HEK293 (cell line): ENCODE measurements around the gene NFE2L3.

Experiments used
- CTCF ChIA-PET: fragments of 350-600 bp; formaldehyde crosslinking; extraction: SDS; loops from one replicate; lab custom pipeline; 2021; ENCODE audit warnings: antibody characterized with exemption; lab: Yijun Ruan, JAX
- POLR2A ChIA-PET: fragments of 300-600 bp; formaldehyde crosslinking; extraction: SDS; loops from one replicate; lab custom pipeline; 2020; ENCODE audit warnings: antibody characterized with exemption, inconsistent platforms; lab: Yijun Ruan, JAX
- H3K27ac ChIP-seq: fragments of 200-500 bp; sonication (Bioruptor generic); 2 replicates; pipeline ENCODE4 v1.5.1; 2014; ENCODE audit warnings: low read depth, low read length, control low read depth, inconsistent platforms; ENCODE audit errors: extremely low read depth
- H3K36me3 ChIP-seq, 2 experiments: fragments of 200-500 bp in 1 of 2; sonication (Bioruptor generic) in 1 of 2; 1 replicate in 1 of 2; 2 replicates in 1 of 2; pipeline ENCODE4 v1.5.1; 2014 to 2017; ENCODE audit warnings: inconsistent platforms in 2 of 2, low read length in 2 of 2; ENCODE audit not compliant: control insufficient read depth in 2 of 2, insufficient read depth in 1 of 2
- H3K4me1 ChIP-seq: fragments of 200-500 bp; sonication (Bioruptor generic); 2 replicates; pipeline ENCODE4 v1.5.1; 2014; ENCODE audit warnings: mild to moderate bottlenecking, low read length, inconsistent platforms; ENCODE audit not compliant: control insufficient read depth, insufficient read depth
- H3K4me3 ChIP-seq: 2 replicates; pipeline ENCODE4 v1.5.1; 2011; ENCODE audit warnings: low read depth, mild to moderate bottlenecking, control low read depth, low read length, moderate library complexity
- H3K9me3 ChIP-seq: fragments of 200-500 bp; sonication (Bioruptor generic); 2 replicates; pipeline ENCODE4 v1.5.1; 2014; ENCODE audit warnings: low read depth, low read length, inconsistent platforms; ENCODE audit not compliant: control insufficient read depth, insufficient read depth
- BCL6B ChIP-seq: fragments of 450-650 bp; formaldehyde crosslinking; IDR thresholded peaks from 2 replicates; pipeline ENCODE4 v1.5.1; 2017; ENCODE audit warnings: missing biosample characterization, missing genetic modification characterization
- GLI2 ChIP-seq: fragments of 450-650 bp; formaldehyde crosslinking; IDR thresholded peaks from 2 replicates; pipeline ENCODE4; 2017; ENCODE audit warnings: missing biosample characterization, missing genetic modification characterization, low read depth, borderline replicate concordance
- REST ChIP-seq: fragments of 450-650 bp; formaldehyde crosslinking; IDR thresholded peaks from 2 replicates; pipeline ENCODE4 v1.5.1; 2016; ENCODE audit warnings: missing biosample characterization, missing genetic modification characterization
- SETDB1 ChIP-seq: IDR thresholded peaks from one replicate; pipeline ENCODE4 v1.6.1; 2017; ENCODE audit warnings: mild to moderate bottlenecking, low read length, moderate library complexity, mixed read lengths; ENCODE audit not compliant: insufficient read length
- ZBTB1 ChIP-seq: fragments of 450-650 bp; formaldehyde crosslinking; IDR thresholded peaks from 2 replicates; pipeline ENCODE4 v1.5.1; 2016; ENCODE audit warnings: missing biosample characterization, missing genetic modification characterization
- ZBTB21 ChIP-seq: fragments of 450-650 bp; formaldehyde crosslinking; IDR thresholded peaks from 2 replicates; pipeline ENCODE4 v1.5.1; 2017; ENCODE audit warnings: missing biosample characterization, missing genetic modification characterization
- ZBTB44 ChIP-seq: fragments of 450-650 bp; IDR thresholded peaks from 2 replicates; pipeline ENCODE4 v1.5.1; 2018; ENCODE audit warnings: missing biosample characterization, mild to moderate bottlenecking, missing genetic modification characterization
- ZNF146 ChIP-seq: fragments of 450-650 bp; formaldehyde crosslinking; IDR thresholded peaks from 2 replicates; pipeline ENCODE4 v1.5.1; 2016; ENCODE audit warnings: missing biosample characterization, missing genetic modification characterization
- ZNF223 ChIP-seq: fragments of 450-650 bp; formaldehyde crosslinking; IDR thresholded peaks from 2 replicates; pipeline ENCODE4 v1.5.1; 2016; ENCODE audit warnings: missing biosample characterization, missing genetic modification characterization
- ZNF23 ChIP-seq: fragments of 450-650 bp; formaldehyde crosslinking; IDR thresholded peaks from 2 replicates; pipeline ENCODE4 v1.5.1; 2016; ENCODE audit warnings: missing biosample characterization, missing genetic modification characterization, borderline replicate concordance
- ZNF350 ChIP-seq: fragments of 450-650 bp; formaldehyde crosslinking; IDR thresholded peaks from 2 replicates; pipeline ENCODE4 v1.5.0; 2017; ENCODE audit warnings: missing biosample characterization, mild to moderate bottlenecking, missing genetic modification characterization
- ZNF366 ChIP-seq: fragments of 450-650 bp; formaldehyde crosslinking; conservative IDR thresholded peaks from 2 replicates; pipeline ENCODE4 v1.5.1; 2016; ENCODE audit warnings: missing biosample characterization, missing genetic modification characterization
- ZNF416 ChIP-seq: fragments of 450-650 bp; formaldehyde crosslinking; IDR thresholded peaks from 2 replicates; pipeline ENCODE4 v1.5.1; 2016; ENCODE audit warnings: missing biosample characterization, missing genetic modification characterization
- ZNF654 ChIP-seq: fragments of 450-650 bp; formaldehyde crosslinking; IDR thresholded peaks from 2 replicates; pipeline ENCODE4 v1.5.1; 2016; ENCODE audit warnings: low read depth, missing biosample characterization, missing genetic modification characterization
- ZNF660 ChIP-seq: fragments of 450-650 bp; IDR thresholded peaks from 2 replicates; pipeline ENCODE4 v1.5.1; 2018; ENCODE audit warnings: missing biosample characterization, mild to moderate bottlenecking, missing genetic modification characterization
- ZNF664 ChIP-seq: fragments of 450-650 bp; formaldehyde crosslinking; IDR thresholded peaks from 2 replicates; pipeline ENCODE4 v1.5.1; 2016; ENCODE audit warnings: missing biosample characterization, missing genetic modification characterization
- ZNF707 ChIP-seq: fragments of 450-650 bp; formaldehyde crosslinking; IDR thresholded peaks from 2 replicates; pipeline ENCODE4 v1.5.1; 2016; ENCODE audit warnings: missing biosample characterization, missing genetic modification characterization
- ZSCAN18 ChIP-seq: fragments of 450-650 bp; formaldehyde crosslinking; IDR thresholded peaks from 2 replicates; pipeline ENCODE4 v1.5.1; 2016; ENCODE audit warnings: missing biosample characterization, missing genetic modification characterization

NFE2L3 gene

GRCh38 chr7:26127411-26127810 is 24.6 kb upstream of the NFE2L3 start:
- no peak overlapping the region for H3K27ac ChIP-seq
- H3K9me3 ChIP-seq, result no peaks in the 10 kb centered on the region
- H3K4me3 ChIP-seq, result no peak overlapping the region
- POLR2A ChIA-PET, result no interaction called here
- no peaks in the 10 kb centered on the region for H3K4me1 ChIP-seq
- CTCF ChIA-PET, result no interaction called here
- H3K36me3 ChIP-seq, result no peaks in the 10 kb centered on the region
- TF ChIP-seq BCL6B (tag by site-specific recombination) (no peak), ZNF146 (tag by site-specific recombination) (no peak), ZBTB44 (tag by site-specific recombination) (no peak), ZNF654 (no peak), ZBTB21 (tag by site-specific recombination) (no peak), GLI2 (tag by site-specific recombination) (no peak), ZNF350 (tag by site-specific recombination) (no peak), ZSCAN18 (tag by site-specific recombination) (no peak), ZNF23 (tag by site-specific recombination) (no peak), ZNF664 (tag by site-specific recombination) (no peak), ZNF707 (tag by site-specific recombination) (no peak), ZNF366 (tag by site-specific recombination) (no peak), ZBTB1 (no peak), SETDB1 (no peak), ZNF223 (tag by site-specific recombination) (no peak)

- H3K4me3 ChIP-seq, result no peak overlapping the region
- H3K9me3 ChIP-seq, result no peaks in the 10 kb centered on the region
- H3K36me3 ChIP-seq, result no peaks in the 10 kb centered on the region
- ChIA-PET CTCF (interaction anchor here (0.8 kb wide), 1 partner anchor 136 kb away, joined by 3 read pairs; no protein-coding TSS in a partner anchor), POLR2A (no interaction called here)
- H3K27ac ChIP-seq, result no peak overlapping the region
- no peak for TF ChIP-seq ZNF416 (tag by site-specific recombination)
- TF ChIP-seq ZNF660, result no peak
- TF ChIP-seq GLI2 (tag by site-specific recombination), result no peak
- TF ChIP-seq REST (tag by site-specific recombination), result no peak
- no peaks in the 10 kb centered on the region for H3K4me1 ChIP-seq
These were observed 20.9 kb upstream of the NFE2L3 start for GRCh38 chr7:26131056-26131589.
